Measurements from ENCODE around the gene GAST. TPM values are rescaled to one million over a fixed set of nuclear protein-coding genes. Genes with fewer than 3 reads are reported as not detected.

Gene GAST
- total and polyA plus RNA-seq, 9 of the 15 experiments (the other 6 are each of a cell fraction or from before 2014, with no cell fraction given) = not detected

DNA sequence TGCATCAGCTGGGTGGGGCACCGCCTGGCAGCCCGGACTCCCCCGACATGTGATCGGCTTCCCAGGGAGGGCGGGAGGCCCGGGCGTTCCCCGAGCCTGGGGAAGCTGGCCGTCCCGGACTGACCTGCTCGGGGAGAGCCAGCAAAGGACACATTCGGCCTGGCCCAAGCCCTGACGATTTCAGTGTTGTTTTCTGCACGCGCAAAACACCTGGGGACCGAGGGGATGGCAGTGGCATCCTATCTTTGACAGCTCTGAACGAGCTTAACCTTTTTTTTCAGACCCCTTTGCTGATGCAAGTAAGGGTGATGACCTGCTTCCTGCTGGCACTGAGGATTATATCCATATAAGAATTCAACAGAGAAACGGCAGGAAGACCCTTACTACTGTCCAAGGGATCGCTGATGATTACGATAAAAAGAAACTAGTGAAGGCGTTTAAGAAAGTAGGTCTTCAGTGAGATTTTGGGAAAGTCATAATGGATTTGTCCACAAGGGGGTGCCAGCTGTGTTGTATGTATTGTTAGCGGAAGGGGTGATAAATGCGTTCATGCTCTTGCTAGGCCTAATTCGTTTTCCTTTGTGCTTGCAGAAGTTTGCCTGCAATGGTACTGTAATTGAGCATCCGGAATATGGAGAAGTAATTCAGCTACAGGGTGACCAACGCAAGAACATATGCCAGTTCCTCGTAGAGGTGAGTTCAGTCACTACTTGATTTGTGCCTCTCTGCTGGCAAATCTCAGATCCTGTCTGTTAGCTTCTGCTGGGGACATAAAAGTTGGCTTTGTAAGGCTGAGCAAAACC, 22.4 kb upstream of the GAST start (continued):
- TF ChIP-seq TSHZ1 (CRISPR knock-in tag; IDR thresholded peaks at IDR 0.05) (no peak), RREB1 (CRISPR knock-in tag; IDR thresholded peaks at IDR 0.05) (no peak), FUS (optimal IDR thresholded peaks at IDR 0.05; ENCODE audit: low read depth, low read length) (no peak), GATA2 (CRISPR knock-in tag; IDR thresholded peaks at IDR 0.05) (0 out of 2 replicates have a peak, but pooled peaks have one; percentile 11), ZNF830 (CRISPR knock-in tag; IDR thresholded peaks at IDR 0.05) (no peak), CSDE1 (IDR thresholded peaks at IDR 0.05) (no peak), XRCC3 (IDR thresholded peaks at IDR 0.05) (no peak), ZNF263 (CRISPR knock-in tag; IDR thresholded peaks at IDR 0.05; ENCODE audit: borderline replicate concordance) (no peak)
- TF ChIP-seq, protein P1, sequence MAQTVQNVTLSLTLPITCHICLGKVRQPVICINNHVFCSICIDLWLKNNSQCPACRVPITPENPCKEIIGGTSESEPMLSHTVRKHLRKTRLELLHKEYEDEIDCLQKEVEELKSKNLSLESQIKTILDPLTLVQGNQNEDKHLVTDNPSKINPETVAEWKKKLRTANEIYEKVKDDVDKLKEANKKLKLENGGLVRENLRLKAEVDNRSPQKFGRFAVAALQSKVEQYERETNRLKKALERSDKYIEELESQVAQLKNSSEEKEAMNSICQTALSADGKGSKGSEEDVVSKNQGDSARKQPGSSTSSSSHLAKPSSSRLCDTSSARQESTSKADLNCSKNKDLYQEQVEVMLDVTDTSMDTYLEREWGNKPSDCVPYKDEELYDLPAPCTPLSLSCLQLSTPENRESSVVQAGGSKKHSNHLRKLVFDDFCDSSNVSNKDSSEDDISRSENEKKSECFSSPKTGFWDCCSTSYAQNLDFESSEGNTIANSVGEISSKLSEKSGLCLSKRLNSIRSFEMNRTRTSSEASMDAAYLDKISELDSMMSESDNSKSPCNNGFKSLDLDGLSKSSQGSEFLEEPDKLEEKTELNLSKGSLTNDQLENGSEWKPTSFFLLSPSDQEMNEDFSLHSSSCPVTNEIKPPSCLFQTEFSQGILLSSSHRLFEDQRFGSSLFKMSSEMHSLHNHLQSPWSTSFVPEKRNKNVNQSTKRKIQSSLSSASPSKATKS (CRISPR knock-in tag; IDR thresholded peaks at IDR 0.05) = no peak
- TF ChIP-seq, protein P2, sequence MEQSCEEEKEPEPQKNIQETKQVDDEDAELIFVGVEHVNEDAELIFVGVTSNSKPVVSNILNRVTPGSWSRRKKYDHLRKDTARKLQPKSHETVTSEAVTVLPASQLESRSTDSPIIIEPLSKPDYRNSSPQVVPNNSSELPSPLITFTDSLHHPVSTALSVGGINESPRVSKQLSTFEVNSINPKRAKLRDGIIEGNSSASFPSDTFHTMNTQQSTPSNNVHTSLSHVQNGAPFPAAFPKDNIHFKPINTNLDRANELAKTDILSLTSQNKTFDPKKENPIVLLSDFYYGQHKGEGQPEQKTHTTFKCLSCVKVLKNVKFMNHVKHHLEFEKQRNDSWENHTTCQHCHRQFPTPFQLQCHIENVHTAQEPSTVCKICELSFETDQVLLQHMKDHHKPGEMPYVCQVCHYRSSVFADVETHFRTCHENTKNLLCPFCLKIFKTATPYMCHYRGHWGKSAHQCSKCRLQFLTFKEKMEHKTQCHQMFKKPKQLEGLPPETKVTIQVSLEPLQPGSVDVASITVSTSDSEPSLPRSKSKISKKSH (CRISPR knock-in tag; IDR thresholded peaks at IDR 0.05) = no peak
- TF ChIP-seq, protein P3, sequence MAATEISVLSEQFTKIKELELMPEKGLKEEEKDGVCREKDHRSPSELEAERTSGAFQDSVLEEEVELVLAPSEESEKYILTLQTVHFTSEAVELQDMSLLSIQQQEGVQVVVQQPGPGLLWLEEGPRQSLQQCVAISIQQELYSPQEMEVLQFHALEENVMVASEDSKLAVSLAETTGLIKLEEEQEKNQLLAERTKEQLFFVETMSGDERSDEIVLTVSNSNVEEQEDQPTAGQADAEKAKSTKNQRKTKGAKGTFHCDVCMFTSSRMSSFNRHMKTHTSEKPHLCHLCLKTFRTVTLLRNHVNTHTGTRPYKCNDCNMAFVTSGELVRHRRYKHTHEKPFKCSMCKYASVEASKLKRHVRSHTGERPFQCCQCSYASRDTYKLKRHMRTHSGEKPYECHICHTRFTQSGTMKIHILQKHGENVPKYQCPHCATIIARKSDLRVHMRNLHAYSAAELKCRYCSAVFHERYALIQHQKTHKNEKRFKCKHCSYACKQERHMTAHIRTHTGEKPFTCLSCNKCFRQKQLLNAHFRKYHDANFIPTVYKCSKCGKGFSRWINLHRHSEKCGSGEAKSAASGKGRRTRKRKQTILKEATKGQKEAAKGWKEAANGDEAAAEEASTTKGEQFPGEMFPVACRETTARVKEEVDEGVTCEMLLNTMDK (IDR thresholded peaks at IDR 0.05; ENCODE audit: borderline replicate concordance, insufficient read depth, low read depth, low read length, poor library complexity, severe bottlenecking) = peak; percentile 50
